GM21423 (cell line): ENCODE data around the gene FALEC.

Source experiments
- ATAC-seq: cut with Tn5 transposase; IDR thresholded peaks from one replicate; pipeline ENCODE4 v1.9.1; 2021; ENCODE audit warnings: mild to moderate bottlenecking, moderate library complexity; ENCODE audit not compliant: unreplicated experiment

Gene FALEC

DNA sequence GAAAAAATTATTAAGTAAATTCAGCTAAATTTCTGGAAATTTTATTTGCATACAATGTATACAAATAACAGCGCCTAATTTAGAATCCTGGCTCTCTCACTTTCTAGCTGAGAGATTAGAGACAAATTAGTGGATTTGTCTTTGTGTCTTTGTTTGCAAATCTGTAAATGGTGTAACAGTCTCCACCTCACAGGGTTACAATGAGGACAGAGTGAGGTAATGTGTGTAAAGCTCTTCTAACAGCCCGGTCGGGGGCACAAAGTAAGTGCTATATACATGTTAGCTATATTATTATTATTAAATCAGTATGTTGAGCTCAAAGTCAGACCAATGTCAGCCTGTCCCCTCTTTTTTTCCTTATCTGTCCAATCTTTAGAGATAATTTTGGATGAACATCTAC is 28.7 kb downstream of the FALEC start:
- no peak for ATAC-seq

DNA sequence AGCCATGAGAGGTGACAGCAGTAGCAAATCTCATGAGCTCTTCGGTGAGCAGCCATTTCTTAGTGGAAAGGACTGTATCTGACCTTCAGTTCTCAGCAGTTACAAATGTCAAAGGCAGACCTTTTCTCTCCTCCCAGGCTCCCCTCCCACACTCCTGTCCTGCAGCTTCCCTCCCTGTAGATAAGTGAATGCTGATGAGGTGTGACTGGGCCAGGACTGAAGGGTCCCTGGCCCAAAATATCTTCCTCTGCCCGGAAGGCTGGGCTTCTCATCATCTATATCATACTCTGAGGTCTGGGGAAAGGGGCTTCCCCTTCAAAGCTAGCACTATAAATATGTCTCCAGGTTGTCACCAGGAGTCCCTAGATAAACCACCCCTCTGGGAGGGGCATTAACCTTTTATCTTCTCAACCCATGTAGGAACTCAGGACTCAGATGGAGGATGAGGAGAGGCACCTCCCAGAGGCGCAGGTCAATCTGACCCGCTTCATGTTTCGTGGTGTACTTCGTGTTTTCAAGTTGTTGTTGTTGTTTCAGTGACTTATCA is 30.0 kb downstream of the FALEC start:
- no peak for ATAC-seq

DNA sequence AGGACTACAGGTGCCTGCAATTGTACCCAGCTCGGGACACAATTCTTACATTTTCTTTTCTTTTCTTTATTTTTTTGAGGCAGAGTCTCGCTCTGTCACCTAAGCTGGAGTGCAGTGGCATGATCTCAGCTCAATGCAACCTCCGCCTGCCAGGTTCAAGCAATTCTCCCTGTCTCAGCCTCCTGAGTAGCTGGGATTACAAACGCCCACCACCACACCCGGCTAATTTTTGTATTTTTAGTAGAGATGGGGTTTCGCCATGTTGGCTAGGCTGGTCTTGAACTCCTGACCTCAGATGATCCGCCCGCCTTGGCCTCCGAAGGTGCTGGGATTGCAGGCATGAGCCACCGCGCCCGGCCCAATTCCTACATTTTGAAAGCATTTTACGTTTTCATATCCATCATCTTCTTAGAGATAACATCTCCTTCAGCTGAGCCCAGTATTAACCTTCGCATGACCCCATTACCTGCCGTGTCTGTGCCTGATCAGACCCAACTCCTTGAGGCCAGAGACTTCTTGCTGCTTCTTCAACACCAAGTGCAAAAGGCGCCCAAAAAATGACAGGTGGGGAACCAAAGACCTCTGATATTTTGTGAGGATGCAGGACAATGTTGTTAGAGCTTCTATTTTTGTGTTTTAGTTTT is 30.9 kb downstream of the FALEC start:
- no peak for ATAC-seq

DNA sequence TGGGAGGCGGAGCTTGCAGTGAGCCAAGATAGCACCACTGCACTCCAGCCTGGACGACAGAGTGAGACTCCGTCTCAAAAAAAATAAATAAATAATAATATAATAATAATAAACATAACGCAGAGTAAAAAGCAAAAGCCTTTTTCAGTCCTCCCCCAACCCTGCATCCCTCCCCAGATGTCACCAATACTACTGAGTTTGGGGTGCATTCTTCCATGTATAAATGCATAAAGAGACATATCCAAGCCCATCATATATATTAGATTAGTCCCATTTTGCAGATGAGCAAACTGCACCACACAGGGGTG is 32.7 kb downstream of the FALEC start:
- ATAC-seq = no peak

DNA sequence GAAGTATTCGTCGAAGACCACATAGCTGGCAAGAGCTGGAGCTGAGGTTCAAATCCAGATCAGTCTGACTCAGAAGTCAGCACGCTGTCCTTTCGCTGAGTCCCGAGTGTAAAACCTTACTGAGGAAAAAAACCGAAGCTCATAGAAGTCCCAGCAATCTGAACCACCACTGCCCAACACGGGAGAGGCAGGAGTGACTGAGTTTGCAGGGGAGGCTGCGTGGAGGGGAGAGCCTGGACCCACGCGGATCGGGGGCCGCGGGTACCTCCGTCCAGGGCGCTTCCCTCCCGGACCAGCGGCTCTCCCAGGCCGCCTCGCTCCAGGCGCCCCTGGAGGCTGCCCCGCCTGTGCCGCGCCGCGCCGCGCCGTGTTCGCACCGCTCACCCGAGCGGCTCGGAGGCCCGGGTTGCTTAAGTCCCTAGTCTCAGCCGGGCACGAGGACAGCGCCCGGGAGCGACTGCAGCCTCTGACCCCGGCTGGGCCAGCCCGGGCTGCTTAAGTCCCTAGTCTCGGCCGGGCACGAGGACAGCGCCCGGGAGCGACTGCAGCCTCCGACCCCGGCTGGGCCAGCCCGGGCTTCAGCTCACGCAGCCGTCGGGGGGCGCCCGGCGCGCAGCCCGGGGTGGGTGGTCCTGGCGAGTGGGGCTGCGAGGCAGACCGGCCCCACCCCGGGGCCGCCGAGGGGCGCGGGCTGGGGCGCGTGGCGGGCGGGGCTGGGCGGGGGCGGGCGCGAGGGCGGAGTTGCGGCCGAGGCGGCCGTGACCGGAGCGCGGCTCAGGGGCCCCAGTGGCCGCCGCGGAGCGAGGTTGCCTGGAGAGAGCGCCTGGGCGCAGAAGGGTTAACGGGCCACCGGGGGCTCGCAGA is 33.3 kb downstream of the FALEC start, which contains the start of gene ADAMTSL4:
ADAMTSL4 (plus strand) TSS at position 777 of the 864 bp plus-strand sequence. CDS start 2,881 bp downstream, outside the sequence.
- no peak for ATAC-seq

DNA sequence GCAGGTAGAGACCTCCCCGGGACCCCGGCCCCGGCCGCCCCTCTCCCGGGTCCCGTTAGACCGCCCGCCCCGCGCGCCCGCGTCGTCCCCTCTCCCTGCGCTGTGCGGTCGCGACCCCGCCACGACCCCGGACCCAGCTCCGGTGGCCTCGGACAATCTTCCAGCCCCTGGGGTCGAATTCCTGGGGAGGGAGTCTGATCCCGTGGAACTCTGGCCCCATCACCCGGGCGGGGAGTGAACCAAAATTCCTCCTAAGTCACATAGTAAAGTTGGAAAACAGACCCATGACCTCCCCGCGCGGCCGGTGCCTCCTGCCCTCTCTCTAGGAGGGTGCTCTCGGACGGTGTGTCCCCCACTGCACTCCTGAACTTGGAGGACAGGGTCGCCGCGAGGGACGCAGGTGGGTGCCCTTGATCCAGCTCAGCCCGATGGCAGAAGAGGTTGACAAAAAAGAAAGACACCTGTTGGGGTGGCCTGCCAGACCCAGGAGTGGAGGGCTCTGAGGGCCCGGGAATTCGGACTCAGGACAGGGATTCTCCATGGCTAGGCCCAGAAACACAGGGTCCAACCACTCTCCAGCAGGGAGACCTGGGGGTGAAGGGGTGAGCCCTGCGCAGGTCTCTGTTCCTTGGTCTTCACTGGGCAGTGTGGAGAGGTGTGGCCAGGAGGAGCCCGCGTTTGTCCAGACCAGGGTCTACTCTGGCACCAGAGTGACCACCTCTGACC is 34.1 kb downstream of the FALEC start:
- ATAC-seq = no peak

DNA sequence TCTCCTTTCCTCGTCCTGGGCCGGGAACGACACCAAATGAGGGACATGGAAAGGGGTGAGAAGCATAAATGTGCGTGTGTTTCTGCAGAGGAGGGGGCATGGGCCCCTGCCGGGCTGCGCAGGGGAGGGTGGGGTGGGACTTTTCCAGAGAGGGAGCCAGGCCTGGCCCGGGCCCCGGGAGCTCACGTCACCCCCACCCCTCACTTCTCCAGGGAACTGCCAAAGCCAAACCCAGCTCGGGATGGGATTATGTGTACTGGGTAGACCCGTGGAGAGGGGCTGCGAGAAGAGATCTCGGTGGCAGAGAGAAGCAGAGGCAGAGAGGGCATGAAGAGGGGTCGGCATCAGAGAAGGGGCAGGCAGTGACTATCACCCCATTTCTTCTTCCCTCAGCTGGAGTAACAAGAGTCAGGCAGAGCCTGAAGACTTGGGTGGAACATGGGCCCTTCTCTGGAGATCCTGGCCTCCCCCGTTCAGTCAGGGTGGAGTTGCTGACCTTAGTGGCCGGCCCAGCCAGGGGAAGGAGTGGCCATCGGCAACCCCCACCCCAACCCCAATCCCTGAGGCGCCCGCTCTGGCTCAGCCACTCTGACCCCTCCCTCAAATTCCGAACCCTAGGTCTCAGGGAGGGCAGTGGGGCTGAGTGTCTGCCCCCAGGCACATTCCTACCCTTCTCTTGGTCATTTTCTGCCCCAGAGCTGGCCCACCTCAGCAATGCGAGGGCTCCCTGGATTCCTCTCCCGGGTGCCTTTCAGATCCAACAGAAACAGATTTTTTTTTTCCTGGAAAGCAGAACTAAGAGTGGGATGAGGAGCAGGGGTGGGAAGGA is 34.9 kb downstream of the FALEC start:
- no peak for ATAC-seq

DNA sequence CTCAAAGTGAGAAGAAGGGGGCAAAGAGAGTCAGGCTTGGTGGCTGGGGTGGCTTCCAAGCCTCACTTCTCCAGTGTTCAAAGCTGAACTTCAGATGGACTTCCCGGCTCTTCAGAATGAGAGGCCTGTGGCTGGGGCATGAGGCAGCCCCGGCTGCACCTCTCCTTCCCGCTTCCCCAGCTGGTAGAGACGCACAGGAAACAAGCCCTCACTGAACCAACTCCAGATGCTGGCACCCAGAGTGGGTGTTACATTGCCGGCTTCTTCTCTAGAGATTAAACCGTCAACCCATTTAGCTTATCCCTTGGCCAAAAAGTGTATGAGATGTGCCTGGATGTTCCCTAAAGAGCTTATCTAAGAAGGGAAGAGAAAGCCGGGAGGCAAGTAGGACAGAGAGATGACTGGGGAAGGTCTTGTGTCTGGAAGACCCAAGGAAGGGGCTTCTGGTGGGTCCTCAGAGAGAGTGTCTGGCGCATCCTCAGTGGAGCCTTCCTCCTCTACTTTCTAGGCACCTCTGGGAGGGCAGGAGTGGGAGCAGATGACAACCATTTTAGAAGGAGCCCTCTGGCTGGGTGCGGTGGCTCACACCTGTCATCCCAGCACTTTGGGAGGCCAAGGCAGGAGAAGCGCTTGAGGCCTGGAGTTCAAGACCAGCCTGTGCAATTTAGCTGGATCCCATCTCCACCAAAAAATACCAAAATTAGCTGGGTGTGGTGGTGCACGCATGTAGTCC is 35.7 kb downstream of the FALEC start:
- no peak for ATAC-seq

DNA sequence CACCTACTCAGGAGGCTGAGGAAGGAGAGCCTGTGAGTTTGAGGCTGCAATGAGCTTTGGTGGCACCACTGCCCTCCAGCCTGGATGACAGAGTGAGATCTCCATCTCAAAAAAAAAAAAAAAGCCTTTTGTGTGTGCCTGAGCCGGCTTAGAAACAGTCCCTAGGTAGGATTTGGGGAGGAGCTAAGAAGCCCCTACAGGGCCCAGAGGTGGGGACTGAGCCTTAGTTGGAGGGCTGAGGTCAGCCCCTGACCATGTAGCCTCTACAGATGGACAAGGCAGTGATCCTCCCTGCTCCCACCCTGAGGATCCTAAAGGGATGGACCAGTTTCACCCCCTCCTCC is 36.2 kb downstream of the FALEC start:
- ATAC-seq = no peak

DNA sequence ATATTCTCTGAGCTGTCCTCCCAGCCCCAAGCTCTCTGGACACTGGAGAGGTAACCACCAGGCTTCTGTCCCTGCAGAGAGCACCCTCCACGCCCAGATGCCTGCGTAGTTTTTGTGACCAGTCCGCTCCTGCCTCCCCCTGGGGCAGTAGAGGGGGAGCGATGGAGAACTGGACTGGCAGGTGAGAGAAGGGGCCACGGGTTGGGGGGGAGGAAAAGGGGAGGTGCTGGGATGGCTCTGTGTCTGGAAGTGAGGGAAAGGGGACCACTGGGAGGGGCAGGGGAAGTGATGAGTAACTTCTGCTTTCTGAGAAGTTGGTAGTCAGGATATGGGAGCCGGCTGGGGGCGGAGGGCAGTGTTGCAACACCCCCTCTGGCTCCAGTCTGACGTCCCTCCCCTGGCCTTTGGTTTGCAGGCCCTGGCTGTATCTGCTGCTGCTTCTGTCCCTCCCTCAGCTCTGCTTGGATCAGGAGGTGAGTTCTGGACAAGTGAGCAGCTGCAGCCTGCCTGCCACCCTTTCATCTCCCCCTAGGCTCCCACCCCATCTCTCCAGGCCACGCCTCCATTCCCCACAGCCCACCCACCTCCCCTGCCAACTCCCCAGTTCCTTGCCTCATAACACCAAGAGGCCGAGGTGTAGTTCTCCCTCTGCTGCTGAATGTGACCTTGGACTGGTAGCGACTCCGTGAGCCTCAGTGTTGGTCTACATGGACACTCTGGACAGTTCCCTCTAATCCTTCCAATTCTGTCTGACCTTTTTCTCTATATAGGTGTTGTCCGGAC is 36.8 kb downstream of the FALEC start:
- no peak for ATAC-seq

DNA sequence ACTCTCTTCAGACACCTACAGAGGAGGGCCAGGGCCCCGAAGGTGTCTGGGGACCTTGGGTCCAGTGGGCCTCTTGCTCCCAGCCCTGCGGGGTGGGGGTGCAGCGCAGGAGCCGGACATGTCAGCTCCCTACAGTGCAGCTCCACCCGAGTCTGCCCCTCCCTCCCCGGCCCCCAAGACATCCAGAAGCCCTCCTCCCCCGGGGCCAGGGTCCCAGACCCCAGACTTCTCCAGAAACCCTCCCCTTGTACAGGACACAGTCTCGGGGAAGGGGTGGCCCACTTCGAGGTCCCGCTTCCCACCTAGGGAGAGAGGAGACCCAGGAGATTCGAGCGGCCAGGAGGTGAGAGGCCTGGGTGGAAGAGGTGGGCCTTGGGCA is 37.3 kb downstream of the FALEC start:
- ATAC-seq = no peak

DNA sequence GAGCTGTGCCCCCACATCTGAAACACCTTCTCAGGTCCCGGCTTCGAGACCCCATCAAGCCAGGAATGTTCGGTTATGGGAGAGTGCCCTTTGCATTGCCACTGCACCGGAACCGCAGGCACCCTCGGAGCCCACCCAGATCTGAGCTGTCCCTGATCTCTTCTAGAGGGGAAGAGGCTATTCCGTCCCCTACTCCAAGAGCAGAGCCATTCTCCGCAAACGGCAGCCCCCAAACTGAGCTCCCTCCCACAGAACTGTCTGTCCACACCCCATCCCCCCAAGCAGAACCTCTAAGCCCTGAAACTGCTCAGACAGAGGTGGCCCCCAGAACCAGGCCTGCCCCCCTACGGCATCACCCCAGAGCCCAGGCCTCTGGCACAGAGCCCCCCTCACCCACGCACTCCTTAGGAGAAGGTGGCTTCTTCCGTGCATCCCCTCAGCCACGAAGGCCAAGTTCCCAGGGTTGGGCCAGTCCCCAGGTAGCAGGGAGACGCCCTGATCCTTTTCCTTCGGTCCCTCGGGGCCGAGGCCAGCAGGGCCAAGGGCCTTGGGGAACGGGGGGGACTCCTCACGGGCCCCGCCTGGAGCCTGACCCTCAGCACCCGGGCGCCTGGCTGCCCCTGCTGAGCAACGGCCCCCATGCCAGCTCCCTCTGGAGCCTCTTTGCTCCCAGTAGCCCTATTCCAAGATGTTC is 38.0 kb downstream of the FALEC start:
- ATAC-seq = no peak

DNA sequence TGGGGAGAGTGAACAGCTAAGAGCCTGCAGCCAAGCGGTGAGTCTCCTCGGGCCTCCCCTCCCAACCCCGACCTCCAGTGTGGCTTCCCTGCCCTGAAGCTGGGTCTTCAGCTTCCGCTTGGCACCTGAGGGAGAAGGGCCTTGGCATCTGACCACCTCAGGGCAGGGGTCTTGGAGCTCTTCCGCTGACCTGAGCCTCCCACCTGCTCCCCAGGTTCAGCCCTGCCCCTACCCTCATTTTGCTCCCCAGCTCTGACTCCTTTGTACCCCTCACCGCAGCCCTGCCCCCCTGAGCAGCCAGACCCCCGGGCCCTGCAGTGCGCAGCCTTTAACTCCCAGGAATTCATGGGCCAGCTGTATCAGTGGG is 38.5 kb downstream of the FALEC start:
- ATAC-seq = no peak

DNA sequence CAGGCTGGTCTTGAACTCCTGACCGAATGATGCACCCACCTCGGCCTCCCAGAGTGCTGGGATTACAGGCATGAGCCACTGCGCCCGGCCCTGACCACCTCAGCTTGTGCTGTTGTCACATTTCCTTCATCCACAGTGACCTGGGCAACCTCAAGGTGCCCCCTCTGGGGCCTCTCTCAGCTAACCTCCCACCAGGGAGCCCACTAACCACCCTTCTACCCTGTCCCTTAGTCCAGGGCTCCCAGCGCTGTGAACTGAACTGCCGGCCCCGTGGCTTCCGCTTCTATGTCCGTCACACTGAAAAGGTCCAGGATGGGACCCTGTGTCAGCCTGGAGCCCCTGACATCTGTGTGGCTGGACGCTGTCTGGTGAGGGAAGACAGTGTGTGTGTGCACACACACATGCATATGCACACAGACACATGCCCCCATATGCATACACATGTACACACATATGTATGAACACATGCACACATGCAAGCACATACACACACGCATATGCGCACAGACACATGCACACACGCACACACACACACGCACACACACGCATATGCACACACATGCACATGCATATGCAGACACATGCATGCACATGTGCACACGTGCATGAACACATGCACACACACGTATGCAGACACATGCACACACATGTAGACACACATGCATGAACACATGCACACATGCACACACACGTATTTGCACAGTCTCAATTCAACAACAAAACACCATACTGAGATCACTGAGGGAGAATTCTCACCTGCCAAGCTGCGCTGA is 39.8 kb downstream of the FALEC start:
- no peak for ATAC-seq

DNA sequence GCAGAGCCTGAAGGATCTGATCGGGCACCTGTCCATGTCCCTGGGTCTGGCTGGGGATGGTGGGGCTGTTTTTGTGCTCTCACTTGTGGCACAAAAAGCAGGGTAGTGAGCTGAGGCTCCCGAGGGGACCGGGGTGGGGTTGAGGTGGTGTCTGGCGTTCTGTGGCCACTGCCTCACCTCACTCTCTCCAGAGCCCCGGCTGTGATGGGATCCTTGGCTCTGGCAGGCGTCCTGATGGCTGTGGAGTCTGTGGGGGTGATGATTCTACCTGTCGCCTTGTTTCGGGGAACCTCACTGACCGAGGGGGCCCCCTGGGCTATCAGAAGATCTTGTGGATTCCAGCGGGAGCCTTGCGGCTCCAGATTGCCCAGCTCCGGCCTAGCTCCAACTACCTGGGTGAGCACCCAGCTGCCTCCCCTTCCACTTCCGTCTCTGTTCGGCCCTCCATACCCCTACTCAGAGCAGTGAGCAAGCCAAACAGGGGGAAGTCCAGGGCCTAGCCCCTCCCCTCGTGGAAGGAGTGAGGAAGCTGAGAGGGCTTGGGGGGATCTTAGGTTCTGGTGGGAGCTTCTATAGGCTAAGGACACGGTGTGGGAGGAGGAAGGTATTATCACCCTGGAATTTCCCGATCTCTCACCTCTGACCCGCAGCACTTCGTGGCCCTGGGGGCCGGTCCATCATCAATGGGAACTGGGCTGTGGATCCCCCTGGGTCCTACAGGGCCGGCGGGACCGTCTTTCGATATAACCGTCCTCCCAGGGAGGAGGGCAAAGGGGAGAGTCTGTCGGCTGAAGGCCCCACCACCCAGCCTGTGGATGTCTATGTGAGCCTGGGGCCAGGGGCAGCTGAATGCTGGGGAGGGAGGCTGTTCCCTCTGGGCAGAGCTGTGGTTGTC is 40.7 kb downstream of the FALEC start:
- no peak for ATAC-seq

DNA sequence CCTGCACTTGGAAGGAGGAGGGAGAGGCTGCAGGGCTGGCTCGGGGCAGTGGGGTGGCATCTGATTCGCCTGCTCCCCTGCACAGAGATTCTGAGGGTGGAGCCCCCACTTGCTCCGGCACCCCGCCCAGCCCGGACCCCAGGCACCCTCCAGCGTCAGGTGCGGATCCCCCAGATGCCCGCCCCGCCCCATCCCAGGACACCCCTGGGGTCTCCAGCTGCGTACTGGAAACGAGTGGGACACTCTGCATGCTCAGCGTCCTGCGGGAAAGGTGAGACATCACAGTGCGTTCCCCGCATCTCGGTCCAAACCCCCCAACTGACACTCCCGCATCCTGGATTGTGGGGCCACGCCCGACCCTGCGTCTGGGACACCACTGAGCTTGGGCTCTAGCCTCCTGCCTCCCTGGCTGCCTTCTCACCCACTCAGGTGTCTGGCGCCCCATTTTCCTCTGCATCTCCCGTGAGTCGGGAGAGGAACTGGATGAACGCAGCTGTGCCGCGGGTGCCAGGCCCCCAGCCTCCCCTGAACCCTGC is 41.6 kb downstream of the FALEC start:
- no peak for ATAC-seq

DNA sequence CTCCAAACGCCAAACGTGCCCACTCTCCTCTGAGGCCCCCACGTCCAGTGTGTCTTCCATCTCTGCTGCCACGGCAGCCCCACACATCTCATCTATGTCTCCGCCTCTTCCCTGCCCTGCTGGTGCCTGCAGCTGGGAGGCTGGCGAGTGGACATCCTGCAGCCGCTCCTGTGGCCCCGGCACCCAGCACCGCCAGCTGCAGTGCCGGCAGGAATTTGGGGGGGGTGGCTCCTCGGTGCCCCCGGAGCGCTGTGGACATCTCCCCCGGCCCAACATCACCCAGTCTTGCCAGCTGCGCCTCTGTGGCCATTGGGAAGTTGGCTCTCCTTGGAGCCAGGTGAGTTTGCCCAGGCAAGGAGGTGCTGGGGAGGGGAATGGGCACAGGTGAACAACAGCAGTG is 42.3 kb downstream of the FALEC start:
- no peak for ATAC-seq
